NCI-H510A treated with DMSO at 0.1 percent for 48 hours (cell line): ENCODE data around the gene ZNF674.
A peak's percentile ranks its signal among the peaks of the same experiment; 100 is the strongest.

Experiments
- DNase-seq: peaks from one replicate; lab custom pipeline; 2025; lab: John Stamatoyannopoulos, UW

Gene ZNF674

GRCh38 chrX:46545111-46546005 is at the start of gene ZNF674:
Gene ZNF674 (minus strand): TSS chrX:46545421. CDS start chrX:46542087, 3,334 bp downstream.
- DNase-seq, result peak; percentile 75

- DNase-seq, result no peak
These were observed 44.9 kb upstream of the ZNF674 start for GRCh38 chrX:46589977-46590723.

GRCh38 chrX:46588263-46588662 is 43.0 kb upstream of the ZNF674 start:
- DNase-seq, result no peak

- no peak for DNase-seq
These were observed 42.5 kb upstream of the ZNF674 start for GRCh38 chrX:46587753-46588171.

- no peak for DNase-seq
These were observed 41.9 kb upstream of the ZNF674 start for GRCh38 chrX:46587158-46587557.

GRCh38 chrX:46584736-46585135 is 39.5 kb upstream of the ZNF674 start:
- DNase-seq, result no peak

- DNase-seq, result no peak
These were observed 37.7 kb upstream of the ZNF674 start for GRCh38 chrX:46582966-46583365.

GRCh38 chrX:46582325-46582724 is 37.1 kb upstream of the ZNF674 start:
- DNase-seq, result no peak

GRCh38 chrX:46580613-46581012 is 35.4 kb upstream of the ZNF674 start:
- DNase-seq, result no peak

- DNase-seq, result no peak
These were observed 34.0 kb upstream of the ZNF674 start for GRCh38 chrX:46579250-46579649.

- DNase-seq, result no peak
These were observed 32.2 kb upstream of the ZNF674 start for GRCh38 chrX:46577221-46578005.

GRCh38 chrX:46576458-46576857 is 31.2 kb upstream of the ZNF674 start:
- no peak for DNase-seq

- DNase-seq, result no peak
These were observed 30.8 kb upstream of the ZNF674 start for GRCh38 chrX:46575991-46576392.

GRCh38 chrX:46575586-46575985 is 30.4 kb upstream of the ZNF674 start:
- no peak for DNase-seq

- DNase-seq, result peak; percentile 42
These were observed 29.7 kb upstream of the ZNF674 start for GRCh38 chrX:46574774-46575381.

GRCh38 chrX:46573892-46574773 is 28.9 kb upstream of the ZNF674 start:
- peak; percentile 32 for DNase-seq

- peak; percentile 83 for DNase-seq
These were observed 28.2 kb upstream of the ZNF674 start, which contains the start of gene CHST7 for GRCh38 chrX:46573331-46573891. Gene CHST7 (plus strand): TSS chrX:46573765. CDS start chrX:46573932, 167 bp downstream.

GRCh38 chrX:46572340-46572936 is 27.2 kb upstream of the ZNF674 start:
- DNase-seq, result peak; percentile 6

- no peak for DNase-seq
These were observed 26.5 kb upstream of the ZNF674 start for GRCh38 chrX:46571423-46572339.
